ENCODE measurements around the gene DYRK2.

The DYRK2 gene

DNA sequence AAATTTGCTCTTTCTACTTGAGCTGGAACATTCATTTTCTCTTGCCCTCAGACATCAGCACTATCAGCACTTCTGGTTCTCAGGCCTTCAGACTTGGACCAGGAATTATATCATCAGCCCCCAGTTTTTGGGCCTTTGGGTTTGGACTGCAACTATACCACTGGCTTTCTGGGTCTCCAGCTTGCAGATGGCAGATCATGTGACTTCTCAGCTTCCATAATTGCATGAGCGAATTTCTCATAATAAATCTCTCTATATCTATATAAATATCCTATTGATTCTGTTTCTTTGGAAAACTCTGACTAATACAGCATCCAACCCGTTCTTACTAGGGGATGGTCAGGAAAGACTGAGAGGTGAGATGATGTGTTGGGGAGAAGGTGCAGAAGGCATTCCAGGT lies 22.4 kb upstream of the DYRK2 start:
- peaks cover 11% of the 10 kb centered on the region for H3K4me1 ChIP-seq (ENCODE audit: control insufficient read depth, low read depth, low read length)
- no peaks in the 10 kb centered on the region for H3K36me3 ChIP-seq (ENCODE audit: control insufficient read depth, low read depth, low read length)
- H3K4me3 ChIP-seq (ENCODE audit: low read length), result no peak overlapping the region
- H3K9me3 ChIP-seq (ENCODE audit: control insufficient read depth, low read depth, low read length), result no peaks in the 10 kb centered on the region
- H3K27ac ChIP-seq (ENCODE audit: low read length), result no peak overlapping the region
- H3K9ac ChIP-seq (ENCODE audit: low read length), result no peak overlapping the region
- H3K27me3 ChIP-seq (ENCODE audit: control insufficient read depth, insufficient read depth, low read length), result no peaks in the 10 kb centered on the region

DNA sequence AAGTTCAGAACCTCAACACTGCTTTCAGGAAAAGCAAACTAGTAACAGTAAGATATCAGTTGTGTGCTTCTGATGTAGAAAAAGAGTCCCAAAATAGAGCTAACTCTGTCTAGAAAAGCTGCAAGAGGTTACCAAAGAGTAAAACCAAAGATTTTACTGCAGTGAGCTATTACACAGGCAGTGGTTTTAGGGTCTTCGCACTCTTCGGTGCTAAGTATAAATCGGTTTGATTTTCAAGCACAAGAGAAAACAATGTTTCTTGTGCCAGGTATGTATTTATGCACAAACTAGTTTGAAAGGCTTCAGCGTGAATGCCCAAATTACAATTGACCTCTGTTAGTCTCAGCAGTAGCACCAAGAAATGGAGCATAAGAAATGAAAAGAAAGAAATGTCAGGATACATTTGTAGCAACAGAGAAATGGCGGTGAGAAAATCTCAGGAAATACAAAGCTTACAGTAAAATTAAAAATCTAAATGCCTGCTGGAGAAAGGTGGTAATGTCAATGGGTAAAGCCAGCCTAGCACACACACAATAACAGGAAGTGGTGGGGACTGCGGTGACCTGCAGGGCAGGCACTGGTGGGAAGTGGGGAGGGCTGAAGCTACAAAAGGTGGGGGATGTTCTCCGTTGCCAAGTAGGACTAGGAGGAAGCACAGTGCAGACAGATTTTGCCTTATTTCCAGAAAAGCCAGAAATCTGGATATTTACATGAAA lies 18.0 kb upstream of the DYRK2 start:
- H3K4me3 ChIP-seq (ENCODE audit: low read length), result no peak overlapping the region
- H3K36me3 ChIP-seq (ENCODE audit: control insufficient read depth, low read depth, low read length), result no peaks in the 10 kb centered on the region
- no peak overlapping the region for H3K27ac ChIP-seq (ENCODE audit: low read length)
- no peaks in the 10 kb centered on the region for H3K9me3 ChIP-seq (ENCODE audit: control insufficient read depth, low read depth, low read length)
- peaks cover 29% of the 10 kb centered on the region for H3K4me1 ChIP-seq (ENCODE audit: control insufficient read depth, low read depth, low read length)
- H3K9ac ChIP-seq (ENCODE audit: low read length), result no peak overlapping the region
- no peaks in the 10 kb centered on the region for H3K27me3 ChIP-seq (ENCODE audit: control insufficient read depth, insufficient read depth, low read length)

DNA sequence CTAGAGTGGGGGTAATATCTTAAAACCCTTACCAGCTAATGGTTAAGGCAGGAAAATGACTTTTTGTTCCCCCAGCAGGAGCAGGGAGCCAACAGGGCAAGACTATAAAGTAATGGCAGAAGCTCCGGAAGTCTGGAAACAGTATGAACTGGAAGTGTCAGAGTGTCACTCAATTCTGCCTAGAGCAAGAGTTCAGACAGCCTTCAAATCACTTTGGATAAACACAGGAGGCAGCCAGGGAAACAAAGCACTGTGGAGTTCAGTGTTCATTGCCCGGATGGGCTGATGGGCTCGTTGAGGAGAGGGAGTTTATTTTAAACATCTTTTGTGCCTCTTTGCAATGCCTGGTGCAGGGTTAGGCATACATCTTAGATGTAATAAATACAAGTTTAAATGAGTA lies 16.5 kb upstream of the DYRK2 start:
- Histone ChIP-seq H3K9ac (ENCODE audit: low read length) (no peak overlapping the region), H3K4me1 (ENCODE audit: control insufficient read depth, low read depth, low read length) (peaks cover 29% of the 10 kb centered on the region), H3K27me3 (ENCODE audit: control insufficient read depth, insufficient read depth, low read length) (no peaks in the 10 kb centered on the region), H3K27ac (ENCODE audit: low read length) (no peak overlapping the region), H3K9me3 (ENCODE audit: control insufficient read depth, low read depth, low read length) (no peaks in the 10 kb centered on the region), H3K36me3 (ENCODE audit: control insufficient read depth, low read depth, low read length) (no peaks in the 10 kb centered on the region), H3K4me3 (ENCODE audit: low read length) (no peak overlapping the region)

DNA sequence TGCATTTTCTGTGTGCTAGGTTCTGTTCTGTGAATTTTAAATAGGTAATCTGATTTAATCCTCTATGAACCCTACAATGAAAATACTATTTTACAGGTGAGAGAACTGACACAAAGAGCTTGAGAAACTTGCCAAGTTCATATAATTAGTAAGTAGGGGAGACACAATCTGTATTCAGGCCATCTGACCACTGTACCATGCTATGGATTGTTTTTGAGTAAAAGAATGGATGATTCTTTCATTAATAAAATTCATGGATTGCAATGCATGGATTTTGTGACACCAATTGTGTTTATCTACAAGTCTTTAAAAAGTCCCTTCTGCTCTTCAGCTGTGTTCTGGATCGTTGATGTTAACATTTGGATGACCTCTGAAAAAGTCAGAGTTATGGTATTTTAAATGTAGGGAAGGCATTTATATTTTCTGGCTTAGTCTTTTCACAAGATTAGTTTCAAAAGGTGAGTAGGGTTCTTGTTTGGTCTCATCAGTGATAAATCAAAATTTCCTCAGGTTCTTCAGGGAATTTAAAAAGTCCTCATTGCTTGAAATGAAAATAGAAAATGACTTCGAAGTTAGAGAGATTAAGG lies 15.4 kb upstream of the DYRK2 start:
- no peak overlapping the region for H3K27ac ChIP-seq (ENCODE audit: low read length)
- no peak overlapping the region for H3K9ac ChIP-seq (ENCODE audit: low read length)
- no peaks in the 10 kb centered on the region for H3K27me3 ChIP-seq (ENCODE audit: control insufficient read depth, insufficient read depth, low read length)
- peaks cover 29% of the 10 kb centered on the region for H3K4me1 ChIP-seq (ENCODE audit: control insufficient read depth, low read depth, low read length)
- no peaks in the 10 kb centered on the region for H3K9me3 ChIP-seq (ENCODE audit: control insufficient read depth, low read depth, low read length)
- H3K36me3 ChIP-seq (ENCODE audit: control insufficient read depth, low read depth, low read length), result no peaks in the 10 kb centered on the region
- no peak overlapping the region for H3K4me3 ChIP-seq (ENCODE audit: low read length)

DNA sequence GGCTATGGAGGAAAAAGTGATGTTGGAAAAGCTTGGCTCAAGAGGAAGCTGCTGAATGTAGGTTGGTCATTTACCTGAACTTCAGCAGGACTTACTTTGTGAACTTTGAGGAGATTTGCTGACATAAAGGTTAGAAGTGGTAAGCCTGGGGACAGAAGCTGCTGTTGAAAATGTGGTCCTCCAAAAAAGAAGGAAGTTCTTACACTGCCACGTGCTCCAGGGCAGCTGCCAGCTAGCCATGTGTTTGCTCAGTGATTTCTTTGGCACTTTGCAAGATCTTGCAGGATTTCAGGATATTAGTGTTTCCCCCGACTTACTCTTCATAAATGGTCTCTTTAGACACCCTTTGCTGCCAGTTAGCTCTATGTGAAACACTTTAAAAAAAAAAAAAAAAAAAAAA lies 14.8 kb upstream of the DYRK2 start:
- no peaks in the 10 kb centered on the region for H3K9me3 ChIP-seq (ENCODE audit: control insufficient read depth, low read depth, low read length)
- no peaks in the 10 kb centered on the region for H3K36me3 ChIP-seq (ENCODE audit: control insufficient read depth, low read depth, low read length)
- no peak overlapping the region for H3K27ac ChIP-seq (ENCODE audit: low read length)
- H3K27me3 ChIP-seq (ENCODE audit: control insufficient read depth, insufficient read depth, low read length), result no peaks in the 10 kb centered on the region
- H3K9ac ChIP-seq (ENCODE audit: low read length), result no peak overlapping the region
- H3K4me3 ChIP-seq (ENCODE audit: low read length), result no peak overlapping the region
- H3K4me1 ChIP-seq (ENCODE audit: control insufficient read depth, low read depth, low read length), result peaks cover 29% of the 10 kb centered on the region

DNA sequence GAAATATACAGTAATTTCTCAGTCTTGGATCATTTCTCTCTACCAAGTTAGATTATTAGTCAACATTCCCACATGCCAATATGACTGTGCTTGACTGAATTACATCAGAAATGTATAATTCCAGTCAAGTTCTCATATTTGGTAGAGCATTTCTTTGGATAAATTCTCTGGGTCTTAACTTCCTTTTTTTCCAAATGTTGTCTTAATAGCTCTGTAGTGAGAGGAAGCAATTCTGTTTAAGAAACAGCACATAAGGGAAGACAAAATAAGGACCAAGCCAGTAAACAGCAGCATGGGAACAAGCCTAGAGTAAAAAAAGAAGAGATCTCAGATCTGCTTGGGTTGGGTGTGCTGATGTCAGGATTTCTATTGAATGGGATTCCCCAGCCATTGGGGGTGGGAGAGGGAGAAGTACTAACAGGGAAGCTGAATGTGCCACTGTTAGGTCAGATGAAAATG lies 14.2 kb upstream of the DYRK2 start:
- Histone ChIP-seq H3K9me3 (ENCODE audit: control insufficient read depth, low read depth, low read length) (no peaks in the 10 kb centered on the region), H3K4me1 (ENCODE audit: control insufficient read depth, low read depth, low read length) (peaks cover 29% of the 10 kb centered on the region), H3K27ac (ENCODE audit: low read length) (no peak overlapping the region), H3K4me3 (ENCODE audit: low read length) (no peak overlapping the region), H3K36me3 (ENCODE audit: control insufficient read depth, low read depth, low read length) (no peaks in the 10 kb centered on the region), H3K27me3 (ENCODE audit: control insufficient read depth, insufficient read depth, low read length) (no peaks in the 10 kb centered on the region), H3K9ac (ENCODE audit: low read length) (no peak overlapping the region)

DNA sequence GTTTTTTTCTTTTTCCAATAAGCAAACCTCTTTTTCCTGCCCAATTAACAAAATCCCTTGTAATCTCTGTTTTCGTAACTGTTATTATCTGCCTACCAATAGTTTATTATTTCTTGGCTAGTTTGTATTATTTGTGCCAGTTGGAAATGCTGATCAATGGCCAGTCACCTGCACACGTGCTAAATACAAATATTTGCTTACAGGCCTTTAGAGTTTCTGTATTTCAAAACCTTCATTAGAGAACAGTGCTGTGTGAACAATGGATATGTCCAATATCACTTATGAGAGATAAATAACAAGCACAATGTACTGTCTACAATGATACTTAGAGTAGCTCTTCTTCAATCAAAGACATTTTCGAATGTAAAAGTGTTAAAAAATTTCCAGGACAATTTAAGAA lies 10.8 kb upstream of the DYRK2 start:
- Histone ChIP-seq H3K27ac (ENCODE audit: low read length) (no peak overlapping the region), H3K27me3 (ENCODE audit: control insufficient read depth, insufficient read depth, low read length) (no peaks in the 10 kb centered on the region), H3K4me1 (ENCODE audit: control insufficient read depth, low read depth, low read length) (peaks cover 7% of the 10 kb centered on the region), H3K9ac (ENCODE audit: low read length) (no peak overlapping the region), H3K9me3 (ENCODE audit: control insufficient read depth, low read depth, low read length) (no peaks in the 10 kb centered on the region), H3K36me3 (ENCODE audit: control insufficient read depth, low read depth, low read length) (no peaks in the 10 kb centered on the region), H3K4me3 (ENCODE audit: low read length) (no peak overlapping the region)

DNA sequence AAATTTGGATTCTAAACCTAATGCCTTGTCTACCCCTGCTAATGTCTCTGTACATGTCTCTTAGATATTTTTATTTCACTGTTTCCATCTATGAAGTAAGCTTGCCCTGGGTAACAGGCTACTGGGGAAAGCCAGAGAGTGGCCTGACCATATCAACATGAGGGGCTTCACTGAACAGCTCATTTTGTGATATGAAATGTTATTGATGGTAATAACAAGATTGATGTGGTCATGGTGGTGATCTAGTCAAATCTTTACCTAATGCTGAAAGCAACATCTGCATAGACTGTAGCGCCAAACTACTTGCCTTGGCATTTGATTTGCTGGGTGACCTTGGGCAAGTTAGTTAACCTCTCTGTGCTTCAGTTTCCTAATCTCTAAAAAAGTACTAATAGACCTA lies 9.9 kb upstream of the DYRK2 start:
- Histone ChIP-seq H3K27me3 (ENCODE audit: control insufficient read depth, insufficient read depth, low read length) (no peaks in the 10 kb centered on the region), H3K4me3 (ENCODE audit: low read length) (no peak overlapping the region)

DNA sequence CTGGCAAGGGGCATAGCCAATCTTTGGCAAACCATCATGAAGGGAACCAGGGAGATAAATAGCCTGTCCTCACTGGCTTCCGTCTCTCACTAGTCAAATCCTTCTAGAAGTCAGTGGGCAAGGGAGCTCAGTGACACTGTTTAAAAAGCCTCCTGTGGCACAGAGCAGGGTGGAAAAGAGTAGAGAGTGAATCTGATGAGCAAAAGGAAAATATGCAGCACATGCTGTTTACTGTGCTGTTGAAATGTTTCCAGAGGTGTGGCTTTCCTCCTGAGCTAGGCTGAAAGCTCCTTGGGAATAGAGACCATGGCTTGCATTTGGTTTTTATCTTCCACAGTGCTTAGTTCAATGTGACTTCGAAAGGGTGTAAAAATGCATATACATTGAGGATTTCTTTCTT lies 7.7 kb upstream of the DYRK2 start:
- no peak overlapping the region for H3K9ac ChIP-seq (ENCODE audit: low read length)
- H3K4me1 ChIP-seq (ENCODE audit: control insufficient read depth, low read depth, low read length), result no peaks in the 10 kb centered on the region
- H3K9me3 ChIP-seq (ENCODE audit: control insufficient read depth, low read depth, low read length), result no peaks in the 10 kb centered on the region
- H3K27me3 ChIP-seq (ENCODE audit: control insufficient read depth, insufficient read depth, low read length), result no peaks in the 10 kb centered on the region
- H3K36me3 ChIP-seq (ENCODE audit: control insufficient read depth, low read depth, low read length), result no peaks in the 10 kb centered on the region
- H3K4me3 ChIP-seq (ENCODE audit: low read length), result no peak overlapping the region
- no peak overlapping the region for H3K27ac ChIP-seq (ENCODE audit: low read length)

More for the DNA sequence above, 9.9 kb upstream of the DYRK2 start:
- H3K36me3 ChIP-seq (ENCODE audit: control insufficient read depth, low read depth, low read length), result no peaks in the 10 kb centered on the region
- no peaks in the 10 kb centered on the region for H3K9me3 ChIP-seq (ENCODE audit: control insufficient read depth, low read depth, low read length)
- no peak overlapping the region for H3K9ac ChIP-seq (ENCODE audit: low read length)
- H3K4me1 ChIP-seq (ENCODE audit: control insufficient read depth, low read depth, low read length), result peaks cover 7% of the 10 kb centered on the region
- no peak overlapping the region for H3K27ac ChIP-seq (ENCODE audit: low read length)

DNA sequence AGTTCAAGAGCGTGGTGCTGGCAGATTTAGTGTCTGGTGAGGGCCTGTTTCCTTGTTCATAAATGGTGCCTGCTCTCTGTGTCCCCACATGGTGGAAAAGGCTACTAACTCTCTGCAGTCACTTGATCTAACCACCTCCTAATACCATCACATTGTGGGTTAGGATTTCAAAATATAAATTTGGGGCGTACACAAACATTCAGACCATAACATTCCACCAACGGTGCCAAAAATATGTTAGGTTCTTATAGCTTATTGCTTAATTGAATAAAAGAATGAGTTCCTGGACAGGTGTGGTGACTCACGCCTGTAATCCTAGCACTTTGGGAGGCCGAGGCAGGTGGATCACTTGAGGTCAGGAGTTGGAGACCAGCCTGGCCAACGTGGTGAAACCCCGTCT lies 3.4 kb upstream of the DYRK2 start:
- no peak overlapping the region for H3K9ac ChIP-seq (ENCODE audit: low read length)
- no peaks in the 10 kb centered on the region for H3K9me3 ChIP-seq (ENCODE audit: control insufficient read depth, low read depth, low read length)
- H3K27me3 ChIP-seq (ENCODE audit: control insufficient read depth, insufficient read depth, low read length), result peaks cover 12% of the 10 kb centered on the region
- H3K27ac ChIP-seq (ENCODE audit: low read length), result no peak overlapping the region
- H3K36me3 ChIP-seq (ENCODE audit: control insufficient read depth, low read depth, low read length), result no peaks in the 10 kb centered on the region
- H3K4me1 ChIP-seq (ENCODE audit: control insufficient read depth, low read depth, low read length), result peaks cover 9% of the 10 kb centered on the region
- no peak overlapping the region for H3K4me3 ChIP-seq (ENCODE audit: low read length)

DNA sequence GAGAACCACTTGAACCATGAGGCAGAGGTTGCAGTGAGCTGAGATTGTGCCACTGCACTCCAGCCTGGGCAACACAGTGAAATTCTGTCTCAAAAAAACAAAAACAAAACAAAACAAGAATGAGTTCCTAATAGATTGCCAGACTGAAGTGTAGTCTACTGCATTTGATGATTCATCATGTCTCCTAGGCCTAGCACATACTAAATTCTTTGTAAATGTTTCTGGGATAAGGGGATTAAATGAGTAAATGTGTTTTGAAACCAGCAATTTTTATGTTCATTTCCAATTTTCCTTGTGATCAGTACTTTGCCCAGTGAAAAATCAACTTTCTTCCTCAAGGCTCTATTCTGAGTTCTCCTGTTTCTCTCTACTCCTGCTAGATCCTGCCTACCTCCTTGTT lies 2.9 kb upstream of the DYRK2 start:
- peaks cover 12% of the 10 kb centered on the region for H3K27me3 ChIP-seq (ENCODE audit: control insufficient read depth, insufficient read depth, low read length)
- H3K36me3 ChIP-seq (ENCODE audit: control insufficient read depth, low read depth, low read length), result no peaks in the 10 kb centered on the region
- no peak overlapping the region for H3K4me3 ChIP-seq (ENCODE audit: low read length)
- no peaks in the 10 kb centered on the region for H3K9me3 ChIP-seq (ENCODE audit: control insufficient read depth, low read depth, low read length)
- H3K9ac ChIP-seq (ENCODE audit: low read length), result no peak overlapping the region
- no peak overlapping the region for H3K27ac ChIP-seq (ENCODE audit: low read length)
- peaks cover 10% of the 10 kb centered on the region for H3K4me1 ChIP-seq (ENCODE audit: control insufficient read depth, low read depth, low read length)

DNA sequence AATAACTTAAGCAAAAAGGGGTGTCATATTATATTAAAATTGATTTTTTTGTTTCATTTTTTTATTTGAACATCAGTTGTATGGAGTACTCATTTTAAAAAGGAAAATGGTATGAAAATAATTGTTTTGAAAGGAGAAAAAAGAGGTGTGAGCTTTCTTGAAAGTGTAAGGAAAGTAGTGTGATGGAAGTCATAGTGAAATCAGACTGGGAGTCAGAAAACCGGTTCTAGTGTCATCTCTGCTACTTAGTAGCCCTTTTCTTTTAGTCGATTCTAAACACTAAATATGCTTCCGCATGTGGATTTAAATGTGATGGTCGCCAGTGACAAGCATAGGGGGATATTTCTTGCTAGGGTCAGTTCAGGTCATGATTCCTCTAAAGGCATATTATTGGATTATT lies 1.8 kb upstream of the DYRK2 start:
- H3K9ac ChIP-seq (ENCODE audit: low read length), result peak overlapping the region; percentile 91
- peaks cover 21% of the 10 kb centered on the region for H3K4me1 ChIP-seq (ENCODE audit: control insufficient read depth, low read depth, low read length)
- no peak overlapping the region for H3K4me3 ChIP-seq (ENCODE audit: low read length)
- H3K36me3 ChIP-seq (ENCODE audit: control insufficient read depth, low read depth, low read length), result peaks cover 2% of the 10 kb centered on the region
- no peaks in the 10 kb centered on the region for H3K9me3 ChIP-seq (ENCODE audit: control insufficient read depth, low read depth, low read length)
- peaks cover 12% of the 10 kb centered on the region for H3K27me3 ChIP-seq (ENCODE audit: control insufficient read depth, insufficient read depth, low read length)
- H3K27ac ChIP-seq (ENCODE audit: low read length), result no peak overlapping the region
